D721Med (cell line): ENCODE measurements around the gene GJB2.

Experiments
- DNase-seq: peaks from one replicate; pipeline ENCODE4 v3.0.0; 2011; ENCODE audit warnings: low spot score; ENCODE audit not compliant: insufficient read length
- FAIRE-seq: peaks from 2 replicates; lab custom pipeline; 2011; peaks lifted over from hg19 to GRCh38; lab: Jason Lieb, UNC
- CTCF ChIP-seq: IDR thresholded peaks from 2 replicates; pipeline ENCODE4 v1.5.1; 2012; ENCODE audit warnings: mild to moderate bottlenecking, control low read depth; ENCODE audit not compliant: insufficient read depth; ENCODE audit errors: missing control alignments

GJB2 gene

GRCh38 chr13:20193162-20193906 lies 596 bp upstream of the GJB2 start:
- FAIRE-seq = no peak
- no peak for DNase-seq
- TF ChIP-seq CTCF = no peak

GRCh38 chr13:20192158-20192835 lies 441 bp downstream of the GJB2 start:
- no peak for DNase-seq
- FAIRE-seq = no peak
- TF ChIP-seq CTCF = no peak

GRCh38 chr13:20191311-20192157 lies 1.2 kb downstream of the GJB2 start:
- FAIRE-seq (no peak), DNase-seq (no peak)
- no peak for TF ChIP-seq CTCF

GRCh38 chr13:20190481-20191310 lies 2.0 kb downstream of the GJB2 start:
- TF ChIP-seq CTCF = no peak
- FAIRE-seq (no peak), DNase-seq (no peak)

DNA sequence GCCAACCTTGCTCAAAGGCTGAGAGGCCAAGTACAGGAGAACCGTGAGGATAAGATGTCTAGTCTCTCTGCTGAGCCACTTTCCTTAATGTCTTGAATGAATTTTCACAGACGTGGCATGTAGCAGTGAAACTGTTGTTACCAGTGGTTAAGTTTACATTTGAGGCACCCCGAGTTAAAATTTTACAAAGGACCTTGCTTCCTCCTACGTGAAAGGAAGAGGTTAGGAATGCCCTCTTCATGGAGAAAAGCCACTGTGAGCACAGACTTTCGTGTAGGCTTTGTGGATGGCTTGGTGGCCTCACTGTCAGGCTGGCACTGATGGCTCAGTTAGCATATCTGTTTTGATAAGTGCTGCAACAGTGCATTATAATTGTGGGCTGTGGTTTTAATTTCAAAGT lies 2.7 kb downstream of the GJB2 start:
- DNase-seq = no peak
- no peak for TF ChIP-seq CTCF
- no peak for FAIRE-seq

- no peak for FAIRE-seq
- no peak for TF ChIP-seq CTCF
- DNase-seq = no peak
Measured at GRCh38 chr13:20188667-20189553, 3.8 kb downstream of the GJB2 start.
